ENCODE measurements around the gene ANKH.

The ANKH gene

GRCh38 chr5:14685757-14686156 lies 185.8 kb downstream of the ANKH start:
- Histone ChIP-seq H3K9ac (ENCODE audit: low read depth, low read length) (no peak overlapping the region), H3K9me3 (ENCODE audit: control insufficient read depth, insufficient read depth, low read length) (0 out of 2 replicates have a peak, but pooled peaks cover 5% of the 10 kb centered on the region), H3K4me1 (ENCODE audit: insufficient read depth, low read length) (0 out of 2 replicates have a peak, but pooled peaks cover 4% of the 10 kb centered on the region), H3K36me3 (ENCODE audit: insufficient read depth, low read length) (peaks cover 16% of the 10 kb centered on the region)

GRCh38 chr5:14684757-14685156 lies 186.8 kb downstream of the ANKH start:
- no peak overlapping the region for H3K9ac ChIP-seq (ENCODE audit: low read depth, low read length)
- 0 out of 2 replicates have a peak, but pooled peaks cover 3% of the 10 kb centered on the region for H3K9me3 ChIP-seq (ENCODE audit: control insufficient read depth, insufficient read depth, low read length)
- peaks cover 16% of the 10 kb centered on the region for H3K36me3 ChIP-seq (ENCODE audit: insufficient read depth, low read length)
- H3K4me1 ChIP-seq (ENCODE audit: insufficient read depth, low read length): 0 out of 2 replicates have a peak, but pooled peaks cover 4% of the 10 kb centered on the region

- Histone ChIP-seq H3K4me1 (ENCODE audit: insufficient read depth, low read length) (0 out of 2 replicates have a peak, but pooled peaks cover 4% of the 10 kb centered on the region), H3K36me3 (ENCODE audit: insufficient read depth, low read length) (peaks cover 19% of the 10 kb centered on the region), H3K9me3 (ENCODE audit: control insufficient read depth, insufficient read depth, low read length) (no peaks in the 10 kb centered on the region), H3K9ac (ENCODE audit: low read depth, low read length) (no peak overlapping the region)
Observed at GRCh38 chr5:14683906-14684455, 187.6 kb downstream of the ANKH start.

GRCh38 chr5:14681236-14681752 lies 190.3 kb downstream of the ANKH start:
- 0 out of 2 replicates have a peak, but pooled peaks cover 4% of the 10 kb centered on the region for H3K4me1 ChIP-seq (ENCODE audit: insufficient read depth, low read length)
- H3K9me3 ChIP-seq (ENCODE audit: control insufficient read depth, insufficient read depth, low read length): no peaks in the 10 kb centered on the region
- H3K9ac ChIP-seq (ENCODE audit: low read depth, low read length): no peak overlapping the region
- peaks cover 15% of the 10 kb centered on the region for H3K36me3 ChIP-seq (ENCODE audit: insufficient read depth, low read length)

GRCh38 chr5:14679595-14679994 lies 192.0 kb downstream of the ANKH start:
- H3K9ac ChIP-seq (ENCODE audit: low read depth, low read length): no peak overlapping the region
- H3K4me1 ChIP-seq (ENCODE audit: insufficient read depth, low read length): peaks cover 12% of the 10 kb centered on the region; the same call in 1 of the 2 replicates
- peaks cover 15% of the 10 kb centered on the region for H3K36me3 ChIP-seq (ENCODE audit: insufficient read depth, low read length)
- no peaks in the 10 kb centered on the region for H3K9me3 ChIP-seq (ENCODE audit: control insufficient read depth, insufficient read depth, low read length)

GRCh38 chr5:14678773-14679334 lies 192.7 kb downstream of the ANKH start:
- Histone ChIP-seq H3K4me1 (ENCODE audit: insufficient read depth, low read length) (peaks cover 18% of the 10 kb centered on the region; the same call in 1 of the 2 replicates), H3K36me3 (ENCODE audit: insufficient read depth, low read length) (peaks cover 15% of the 10 kb centered on the region), H3K9ac (ENCODE audit: low read depth, low read length) (no peak overlapping the region), H3K9me3 (ENCODE audit: control insufficient read depth, insufficient read depth, low read length) (no peaks in the 10 kb centered on the region)

- no peak overlapping the region for H3K9ac ChIP-seq (ENCODE audit: low read depth, low read length)
- no peaks in the 10 kb centered on the region for H3K9me3 ChIP-seq (ENCODE audit: control insufficient read depth, insufficient read depth, low read length)
- peaks cover 37% of the 10 kb centered on the region for H3K4me1 ChIP-seq (ENCODE audit: insufficient read depth, low read length)
- peaks cover 6% of the 10 kb centered on the region for H3K36me3 ChIP-seq (ENCODE audit: insufficient read depth, low read length)
Observed at GRCh38 chr5:14676320-14676719, 195.3 kb downstream of the ANKH start.

GRCh38 chr5:14675865-14676300 lies 195.7 kb downstream of the ANKH start:
- H3K9ac ChIP-seq (ENCODE audit: low read depth, low read length): no peak overlapping the region
- H3K36me3 ChIP-seq (ENCODE audit: insufficient read depth, low read length): peaks cover 3% of the 10 kb centered on the region; the same call in 1 of the 2 replicates
- peaks cover 42% of the 10 kb centered on the region for H3K4me1 ChIP-seq (ENCODE audit: insufficient read depth, low read length)
- no peaks in the 10 kb centered on the region for H3K9me3 ChIP-seq (ENCODE audit: control insufficient read depth, insufficient read depth, low read length)

GRCh38 chr5:14674983-14675854 lies 196.4 kb downstream of the ANKH start:
- Histone ChIP-seq H3K4me1 (ENCODE audit: insufficient read depth, low read length) (peaks cover 42% of the 10 kb centered on the region), H3K9me3 (ENCODE audit: control insufficient read depth, insufficient read depth, low read length) (no peaks in the 10 kb centered on the region), H3K36me3 (ENCODE audit: insufficient read depth, low read length) (peaks cover 3% of the 10 kb centered on the region; the same call in 1 of the 2 replicates), H3K9ac (ENCODE audit: low read depth, low read length) (no peak overlapping the region)

- Histone ChIP-seq H3K9me3 (ENCODE audit: control insufficient read depth, insufficient read depth, low read length) (no peaks in the 10 kb centered on the region), H3K4me1 (ENCODE audit: insufficient read depth, low read length) (peaks cover 46% of the 10 kb centered on the region), H3K9ac (ENCODE audit: low read depth, low read length) (no peak overlapping the region), H3K36me3 (ENCODE audit: insufficient read depth, low read length) (no peaks in the 10 kb centered on the region)
Observed at GRCh38 chr5:14673443-14673842, 198.1 kb downstream of the ANKH start.

GRCh38 chr5:14672484-14673394 lies 198.8 kb downstream of the ANKH start:
- Histone ChIP-seq H3K9me3 (ENCODE audit: control insufficient read depth, insufficient read depth, low read length) (no peaks in the 10 kb centered on the region), H3K36me3 (ENCODE audit: insufficient read depth, low read length) (no peaks in the 10 kb centered on the region), H3K9ac (ENCODE audit: low read depth, low read length) (no peak overlapping the region), H3K4me1 (ENCODE audit: insufficient read depth, low read length) (peaks cover 46% of the 10 kb centered on the region)

- H3K4me1 ChIP-seq (ENCODE audit: insufficient read depth, low read length): peaks cover 46% of the 10 kb centered on the region
- H3K9ac ChIP-seq (ENCODE audit: low read depth, low read length): no peak overlapping the region
- no peaks in the 10 kb centered on the region for H3K36me3 ChIP-seq (ENCODE audit: insufficient read depth, low read length)
- H3K9me3 ChIP-seq (ENCODE audit: control insufficient read depth, insufficient read depth, low read length): no peaks in the 10 kb centered on the region
Observed at GRCh38 chr5:14672082-14672481, 199.5 kb downstream of the ANKH start.

GRCh38 chr5:14671414-14671813 lies 200.2 kb downstream of the ANKH start:
- Histone ChIP-seq H3K4me1 (ENCODE audit: insufficient read depth, low read length) (peaks cover 46% of the 10 kb centered on the region), H3K9me3 (ENCODE audit: control insufficient read depth, insufficient read depth, low read length) (no peaks in the 10 kb centered on the region; the same call in 1 of the 2 replicates), H3K36me3 (ENCODE audit: insufficient read depth, low read length) (no peaks in the 10 kb centered on the region), H3K9ac (ENCODE audit: low read depth, low read length) (no peak overlapping the region)
